Measurements from ENCODE around the gene AIDA.

- TF ChIP-seq CTCF (IDR thresholded peaks at IDR 0.05) (no peak), POLR2A (IDR thresholded peaks at IDR 0.05) (no peak)
These were observed 2.6 kb downstream of the AIDA start for GRCh38 chr1:222709700-222710153.

Data from heart left ventricle (tissue), 13 donors.